IPS DF 6.9 (cell line): ENCODE data around the gene GOLGA1.
"Not testable (repeated sequence)": the region's sequence is repeated elsewhere in the genome, so short reads cannot be mapped to it uniquely, and the experiment has no call there.

ENCODE experiments used
- DNase-seq: peaks from one replicate; pipeline ENCODE4 v3.0.0-alpha.2; 2013; ENCODE audit warnings: low read depth, low spot score
- H3K27ac ChIP-seq: one replicate; pipeline ENCODE4 v1.5.1; 2013; ENCODE audit warnings: low read length, control low read depth
- H3K27me3 ChIP-seq: 2 replicates; pipeline ENCODE4 v1.6.1; 2013; ENCODE audit warnings: mild to moderate bottlenecking, low read length; ENCODE audit not compliant: control insufficient read depth, insufficient read depth
- H3K36me3 ChIP-seq: 2 replicates; pipeline ENCODE4 v1.6.1; 2013; ENCODE audit warnings: low read length; ENCODE audit not compliant: control insufficient read depth, insufficient read depth
- H3K4me1 ChIP-seq: 2 replicates; pipeline ENCODE4 v1.6.1; 2013; ENCODE audit warnings: low read length; ENCODE audit not compliant: control insufficient read depth, insufficient read depth
- H3K4me3 ChIP-seq: 2 replicates; pipeline ENCODE4 v1.5.1; 2013; ENCODE audit warnings: mild to moderate bottlenecking, low read length
- H3K9me3 ChIP-seq: 2 replicates; pipeline ENCODE4 v1.6.1; 2013; ENCODE audit warnings: low read length, inconsistent platforms; ENCODE audit not compliant: control insufficient read depth, insufficient read depth
- WGBS: extraction: QIAGEN DNeasy Blood & Tissue Kit; methylation state at CpG from one replicate; pipeline ENCODE4 v1.1.7; 2013; ENCODE audit warnings: mixed read lengths, missing lambda C conversion rate; ENCODE audit not compliant: insufficient read length, insufficient coverage; 5-methylcytosine and 5-hydroxymethylcytosine counted together

The GOLGA1 gene, protein sequence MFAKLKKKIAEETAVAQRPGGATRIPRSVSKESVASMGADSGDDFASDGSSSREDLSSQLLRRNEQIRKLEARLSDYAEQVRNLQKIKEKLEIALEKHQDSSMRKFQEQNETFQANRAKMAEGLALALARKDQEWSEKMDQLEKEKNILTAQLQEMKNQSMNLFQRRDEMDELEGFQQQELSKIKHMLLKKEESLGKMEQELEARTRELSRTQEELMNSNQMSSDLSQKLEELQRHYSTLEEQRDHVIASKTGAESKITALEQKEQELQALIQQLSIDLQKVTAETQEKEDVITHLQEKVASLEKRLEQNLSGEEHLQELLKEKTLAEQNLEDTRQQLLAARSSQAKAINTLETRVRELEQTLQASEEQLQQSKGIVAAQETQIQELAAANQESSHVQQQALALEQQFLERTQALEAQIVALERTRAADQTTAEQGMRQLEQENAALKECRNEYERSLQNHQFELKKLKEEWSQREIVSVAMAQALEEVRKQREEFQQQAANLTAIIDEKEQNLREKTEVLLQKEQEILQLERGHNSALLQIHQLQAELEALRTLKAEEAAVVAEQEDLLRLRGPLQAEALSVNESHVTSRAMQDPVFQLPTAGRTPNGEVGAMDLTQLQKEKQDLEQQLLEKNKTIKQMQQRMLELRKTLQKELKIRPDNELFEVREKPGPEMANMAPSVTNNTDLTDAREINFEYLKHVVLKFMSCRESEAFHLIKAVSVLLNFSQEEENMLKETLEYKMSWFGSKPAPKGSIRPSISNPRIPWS

DNA sequence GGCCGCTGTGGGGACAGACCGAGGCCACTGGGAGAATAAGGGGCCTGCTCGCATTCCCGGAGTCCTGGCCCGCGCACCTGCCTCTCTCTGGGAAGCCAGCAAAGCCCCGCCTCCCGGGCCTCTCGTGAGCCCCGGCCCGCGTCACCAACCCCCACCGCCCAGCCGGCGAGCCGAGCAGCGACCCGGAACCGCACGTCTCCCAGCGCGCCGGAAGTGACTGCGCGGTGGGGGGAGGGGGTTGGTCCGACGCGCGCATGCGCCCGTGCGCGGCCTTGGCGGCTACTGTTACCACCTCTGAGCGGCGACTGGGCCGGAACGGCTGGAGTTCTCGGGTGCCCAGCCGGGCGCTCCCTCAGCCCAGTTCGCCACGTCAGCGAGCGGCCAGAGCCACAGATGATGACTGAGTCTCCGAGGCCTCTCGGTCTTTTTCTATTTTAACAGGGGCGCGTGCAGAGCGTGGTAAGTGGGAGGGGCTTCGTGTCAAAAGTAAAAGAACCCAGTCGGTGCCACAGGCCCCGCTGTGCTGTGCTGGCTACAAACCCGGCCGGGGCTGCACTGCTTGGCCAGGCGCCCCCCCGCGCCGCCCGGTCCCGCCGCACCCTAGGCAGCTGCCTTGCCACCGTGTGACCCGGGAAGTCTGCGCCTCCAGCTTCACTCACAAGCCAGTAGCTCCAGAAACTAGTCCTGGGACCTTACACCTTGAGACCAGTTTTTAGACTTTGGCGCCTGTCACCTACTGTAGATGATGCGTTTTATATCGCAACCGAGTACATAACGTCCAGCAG, at the start of gene GOLGA1:
Gene GOLGA1, minus strand, starts transcription at position 190 of the 785 bp plus-strand sequence. CDS start 2,372 bp downstream, outside the sequence.
- Histone ChIP-seq H3K9me3 (no peaks in the 10 kb centered on the region), H3K27ac (no peak within 1 kb of the TSS), H3K36me3 (no peaks in the 10 kb centered on the region), H3K4me1 (peaks cover 1% of the 10 kb centered on the region; the same call in 1 of the 2 replicates), H3K27me3 (no peaks in the 10 kb centered on the region), H3K4me3 (peak within 1 kb of the TSS; percentile 80)
- DNase-seq: peak; percentile 88
- no CpG with 5 or more reads among the region's 70 CpGs for WGBS

DNA sequence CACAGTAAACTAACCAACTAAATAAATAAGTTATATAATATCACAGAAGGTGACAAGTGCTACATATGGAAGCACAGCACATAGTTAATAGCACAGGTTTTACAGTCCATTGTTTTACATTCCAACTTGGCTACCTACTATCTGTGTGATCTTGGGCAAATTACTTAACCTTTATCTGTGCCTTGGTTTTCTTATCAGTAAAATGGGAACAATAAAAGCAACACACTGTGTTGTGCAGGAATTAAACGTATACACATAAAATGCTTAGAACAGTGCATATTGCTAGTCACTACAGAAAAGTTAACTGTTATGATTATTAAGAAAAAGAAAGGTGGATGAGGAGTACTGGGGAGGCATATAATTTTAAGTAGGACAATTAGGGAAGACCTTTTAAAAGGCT, 42.8 kb upstream of the GOLGA1 start:
- 0 out of 2 replicates have a peak, but pooled peaks cover 2% of the 10 kb centered on the region for H3K36me3 ChIP-seq
- H3K4me3 ChIP-seq: no peak overlapping the region
- no peaks in the 10 kb centered on the region for H3K9me3 ChIP-seq
- WGBS: no CpG with 5 or more reads among the region's 1 CpG
- DNase-seq: no peak
- no peaks in the 10 kb centered on the region for H3K4me1 ChIP-seq
- H3K27ac ChIP-seq: no peak overlapping the region
- H3K27me3 ChIP-seq: no peaks in the 10 kb centered on the region

DNA sequence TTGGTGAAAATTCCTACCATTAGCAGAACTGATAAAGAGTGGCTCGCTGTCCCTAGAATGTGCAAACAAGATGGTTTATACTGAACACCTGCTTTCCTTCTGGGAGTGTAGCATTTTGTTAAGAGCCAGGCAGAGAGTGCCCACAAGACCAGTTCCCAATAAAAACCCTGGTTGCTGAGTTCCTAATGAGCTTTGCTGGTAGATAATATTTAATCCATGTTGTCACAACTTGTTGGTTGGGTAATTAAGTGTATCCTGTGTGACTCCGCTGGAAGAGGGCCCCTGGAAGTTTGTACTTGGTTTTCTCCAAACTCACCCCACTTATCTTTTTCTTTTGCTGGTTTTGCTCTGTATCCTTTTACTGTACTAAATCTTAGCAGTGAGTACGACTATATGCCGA, 39.5 kb upstream of the GOLGA1 start:
- Histone ChIP-seq H3K4me3 (no peak overlapping the region), H3K27ac (no peak overlapping the region), H3K4me1 (no peaks in the 10 kb centered on the region), H3K27me3 (no peaks in the 10 kb centered on the region), H3K36me3 (0 out of 2 replicates have a peak, but pooled peaks cover 2% of the 10 kb centered on the region), H3K9me3 (no peaks in the 10 kb centered on the region)
- no peak for DNase-seq
- WGBS: no CpG with 5 or more reads among the region's 4 CpGs

DNA sequence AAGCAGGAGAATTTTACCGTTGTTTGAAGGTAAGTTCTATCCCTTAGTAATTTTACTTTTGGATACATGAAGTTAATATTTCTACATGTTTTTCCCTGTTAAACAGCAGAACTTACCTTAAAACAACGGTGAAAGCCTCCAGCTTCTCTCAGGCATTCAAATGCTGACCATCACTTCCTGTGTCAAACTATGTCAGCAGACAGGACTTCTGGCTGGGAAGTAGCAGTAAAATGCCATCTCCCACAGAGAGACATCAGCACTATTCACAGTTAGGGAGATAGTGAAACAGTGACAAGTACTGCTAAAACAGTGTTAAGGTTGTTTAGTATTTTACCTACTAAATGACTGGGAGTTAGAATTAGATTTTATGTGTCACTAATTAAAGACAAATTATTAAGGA, 34.2 kb upstream of the GOLGA1 start:
- Histone ChIP-seq H3K9me3 (no peaks in the 10 kb centered on the region), H3K27ac (no peak overlapping the region), H3K36me3 (no peaks in the 10 kb centered on the region; the same call in 1 of the 2 replicates), H3K4me3 (no peak overlapping the region), H3K27me3 (no peaks in the 10 kb centered on the region), H3K4me1 (no peaks in the 10 kb centered on the region)
- WGBS: no CpG with 5 or more reads among the region's 2 CpGs
- DNase-seq: peak; percentile 16

DNA sequence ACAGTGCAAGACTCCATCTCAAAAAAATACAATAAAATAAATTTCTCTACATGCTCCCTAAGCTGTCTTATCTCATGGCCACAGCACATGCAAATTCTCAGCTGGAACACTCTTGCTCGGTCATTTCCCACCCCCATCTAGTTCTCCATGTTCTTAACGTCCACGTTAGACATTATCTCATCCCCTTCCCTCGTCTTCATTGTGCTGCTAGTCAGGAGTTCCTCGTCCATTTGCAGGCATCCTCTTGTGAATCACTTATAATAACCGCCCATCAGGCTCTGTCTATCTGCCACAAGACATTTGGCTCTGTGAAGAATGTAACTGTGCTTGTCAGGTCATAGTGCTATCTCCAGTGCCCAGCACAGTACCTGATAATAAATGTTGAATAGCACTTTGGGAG, 32.9 kb upstream of the GOLGA1 start:
- Histone ChIP-seq H3K4me3 (no peak overlapping the region), H3K9me3 (no peaks in the 10 kb centered on the region), H3K27me3 (no peaks in the 10 kb centered on the region), H3K27ac (no peak overlapping the region), H3K36me3 (no peaks in the 10 kb centered on the region; the same call in 1 of the 2 replicates), H3K4me1 (no peaks in the 10 kb centered on the region)
- WGBS: no CpG with 5 or more reads among the region's 6 CpGs
- no peak for DNase-seq

DNA sequence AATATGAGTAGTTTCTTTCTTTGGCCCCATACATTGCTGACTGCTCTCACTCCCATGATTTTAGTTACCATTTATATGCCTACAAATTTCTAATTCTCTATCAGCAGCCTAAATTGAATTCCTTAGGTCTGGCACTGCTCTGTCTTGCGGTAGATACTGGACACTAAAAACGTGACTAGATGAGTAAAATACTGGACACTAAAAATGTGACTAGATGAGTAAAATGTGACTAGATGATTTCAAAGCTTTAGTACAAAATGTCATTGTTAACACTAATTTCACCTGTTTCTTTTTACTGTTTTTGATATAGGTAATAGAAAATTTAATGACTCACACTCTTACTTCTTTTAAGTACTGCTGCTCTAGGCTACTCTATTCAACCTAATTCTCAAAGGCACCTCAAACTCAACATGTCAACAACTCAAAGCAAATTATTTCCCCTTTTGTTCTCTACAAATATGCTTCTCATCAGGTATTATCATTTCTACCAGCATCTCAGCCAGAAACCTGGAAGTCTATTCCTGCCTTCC, 31.4 kb upstream of the GOLGA1 start:
- Histone ChIP-seq H3K4me3 (no peak overlapping the region), H3K27ac (no peak overlapping the region), H3K9me3 (no peaks in the 10 kb centered on the region), H3K4me1 (no peaks in the 10 kb centered on the region), H3K36me3 (no peaks in the 10 kb centered on the region; the same call in 1 of the 2 replicates), H3K27me3 (no peaks in the 10 kb centered on the region)
- no CpG with 5 or more reads among the region's 2 CpGs for WGBS
- DNase-seq: no peak

DNA sequence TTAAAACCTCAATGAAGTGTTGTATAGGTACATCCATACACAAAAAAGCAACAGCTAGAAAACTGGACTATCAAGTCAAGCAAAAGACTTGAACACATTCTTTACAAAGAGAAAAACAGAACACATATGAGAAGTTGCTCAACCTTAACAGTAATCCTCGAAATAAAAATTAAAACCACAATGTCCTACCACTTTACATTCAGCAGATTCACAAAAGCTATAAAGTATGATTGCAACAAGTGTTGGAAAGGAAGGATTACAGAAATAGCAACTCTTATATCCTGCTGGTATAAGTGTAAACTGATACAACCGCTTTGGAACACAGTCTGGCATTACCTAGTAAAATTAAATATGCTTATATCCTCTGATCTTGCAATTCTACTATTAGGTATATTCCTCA, 28.5 kb upstream of the GOLGA1 start:
- H3K27ac ChIP-seq: no peak overlapping the region
- no peak for DNase-seq
- no peaks in the 10 kb centered on the region for H3K4me1 ChIP-seq
- no CpG with 5 or more reads among the region's 2 CpGs for WGBS
- H3K27me3 ChIP-seq: no peaks in the 10 kb centered on the region
- H3K36me3 ChIP-seq: no peaks in the 10 kb centered on the region; the same call in 1 of the 2 replicates
- H3K9me3 ChIP-seq: no peaks in the 10 kb centered on the region
- no peak overlapping the region for H3K4me3 ChIP-seq

DNA sequence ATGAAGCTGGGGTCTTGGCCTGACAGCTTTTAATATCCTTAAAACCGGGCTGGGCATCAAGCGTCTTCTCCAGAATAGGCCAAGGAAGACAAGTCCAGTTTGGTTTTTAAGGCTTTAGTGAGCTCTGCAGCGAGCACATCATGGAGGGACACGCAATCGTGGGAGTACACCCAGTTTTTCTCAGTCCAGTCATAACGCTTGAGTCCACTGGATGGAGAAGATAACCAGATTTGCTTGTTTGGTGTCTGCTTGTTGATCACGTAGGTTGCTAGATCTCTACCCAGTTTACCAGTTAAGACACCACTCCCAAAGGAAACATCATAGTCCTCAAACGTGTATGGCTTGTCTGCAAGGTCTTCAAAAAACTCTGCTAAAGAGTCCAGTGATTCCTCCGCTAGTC, 27.4 kb upstream of the GOLGA1 start:
- H3K4me3 ChIP-seq: no peak overlapping the region
- H3K36me3 ChIP-seq: no peaks in the 10 kb centered on the region
- H3K9me3 ChIP-seq: no peaks in the 10 kb centered on the region
- no peaks in the 10 kb centered on the region for H3K4me1 ChIP-seq
- H3K27me3 ChIP-seq: no peaks in the 10 kb centered on the region
- no peak overlapping the region for H3K27ac ChIP-seq
- DNase-seq: no peak
- no CpG with 5 or more reads among the region's 9 CpGs for WGBS

DNA sequence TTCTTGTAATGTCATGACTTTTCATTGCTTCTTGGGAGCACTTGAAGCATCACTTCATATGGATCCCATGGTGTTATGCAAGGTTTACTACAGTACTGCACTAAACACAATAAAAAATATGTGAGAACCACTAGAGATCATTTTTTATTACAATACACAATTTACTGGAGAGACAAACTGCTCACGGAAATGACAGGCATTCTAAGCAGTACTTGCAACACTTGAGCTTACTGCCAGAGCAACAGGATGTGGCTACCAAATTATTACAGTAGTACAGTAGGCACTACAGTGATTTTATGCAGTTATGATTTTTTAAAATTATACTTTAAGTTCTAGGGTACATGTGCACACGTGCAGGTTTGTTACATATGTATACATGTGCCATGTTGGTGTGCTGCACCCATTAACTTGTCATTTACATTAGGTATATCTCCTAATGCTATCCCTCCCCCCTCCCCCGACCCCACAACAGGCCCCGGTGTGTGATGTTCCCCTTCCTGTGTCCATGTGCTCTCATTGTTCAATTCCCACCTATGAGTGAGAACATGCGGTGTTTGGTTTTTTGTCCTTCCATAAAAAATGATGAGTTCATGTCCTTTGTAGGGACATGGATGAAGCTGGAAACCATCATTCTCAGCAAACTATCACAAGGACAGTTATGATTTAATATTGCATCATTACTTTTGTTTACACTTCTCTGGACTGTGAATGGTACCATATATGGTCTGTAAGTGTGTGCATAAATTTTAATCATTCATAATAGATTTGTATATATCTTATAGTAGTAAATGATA, 25.1 kb upstream of the GOLGA1 start:
- DNase-seq, H3K9me3 ChIP-seq, H3K4me3 ChIP-seq, H3K4me1 ChIP-seq, H3K27me3 ChIP-seq, H3K36me3 ChIP-seq, H3K27ac ChIP-seq: not testable (repeated sequence)
- WGBS: no CpG with 5 or more reads among the region's 5 CpGs
